H9 (cell line): ENCODE data around the gene CAMKV. TPM values are rescaled to one million over a fixed set of nuclear protein-coding genes. Genes with fewer than 3 reads are reported as not detected.

Experiments
- DNase-seq: peaks from one replicate; pipeline ENCODE4 v3.0.0-alpha.2; 2017
- H2AFZ ChIP-seq: one replicate; pipeline ENCODE4 v1.6.1; 2013; ENCODE audit warnings: mild to moderate bottlenecking, low read length, control low read depth, moderate library complexity
- H2AK5ac ChIP-seq: 2 replicates; pipeline ENCODE4 v1.6.1; 2013; ENCODE audit warnings: low read length, control low read depth, mixed read lengths; ENCODE audit not compliant: insufficient read length
- H2BK120ac ChIP-seq: one replicate; pipeline ENCODE4 v1.6.1; 2013; ENCODE audit warnings: low read depth, mild to moderate bottlenecking, low read length, control low read depth, inconsistent platforms; ENCODE audit not compliant: poor library complexity, severe bottlenecking
- H2BK12ac ChIP-seq: 2 replicates; pipeline ENCODE4 v1.6.1; 2013; ENCODE audit warnings: low read length, control low read depth, mixed read lengths, low read depth; ENCODE audit not compliant: insufficient read length
- H2BK15ac ChIP-seq: 2 replicates; pipeline ENCODE4 v1.6.1; 2013; ENCODE audit warnings: low read depth, low read length, control low read depth
- H2BK20ac ChIP-seq: one replicate; pipeline ENCODE4 v1.6.1; 2013; ENCODE audit warnings: low read depth, mild to moderate bottlenecking, low read length, control low read depth, inconsistent platforms; ENCODE audit not compliant: poor library complexity, severe bottlenecking
- H2BK5ac ChIP-seq: 2 replicates; pipeline ENCODE4 v1.6.1; 2013; ENCODE audit warnings: low read length, control low read depth, mixed read lengths; ENCODE audit not compliant: insufficient read length
- H3K14ac ChIP-seq: 2 replicates; pipeline ENCODE4 v1.6.1; 2013; ENCODE audit warnings: low read length, control low read depth; ENCODE audit not compliant: insufficient read depth
- H3K18ac ChIP-seq: 2 replicates; pipeline ENCODE4 v1.6.1; 2013; ENCODE audit warnings: low read depth, mild to moderate bottlenecking, mixed read lengths, low read length, control low read depth; ENCODE audit not compliant: insufficient read length
- H3K23ac ChIP-seq: 2 replicates; pipeline ENCODE4 v1.6.1; 2013; ENCODE audit warnings: low read length, control low read depth, mixed read lengths, low read depth; ENCODE audit not compliant: insufficient read length
- H3K23me2 ChIP-seq: 2 replicates; pipeline ENCODE4 v1.6.1; 2013; ENCODE audit warnings: low read depth, mild to moderate bottlenecking, mixed read lengths, low read length, control low read depth; ENCODE audit not compliant: insufficient read length, poor library complexity, severe bottlenecking
- H3K27ac ChIP-seq: 2 replicates; pipeline ENCODE4 v1.5.1; 2013; ENCODE audit warnings: low read length, control low read depth, mixed read lengths, low read depth; ENCODE audit not compliant: insufficient read length
- H3K27me3 ChIP-seq: 2 replicates; pipeline ENCODE4 v1.6.1; 2013; ENCODE audit warnings: low read length, control low read depth, inconsistent platforms; ENCODE audit not compliant: insufficient read depth
- H3K4ac ChIP-seq: 2 replicates; pipeline ENCODE4 v1.6.1; 2013; ENCODE audit warnings: low read depth, mild to moderate bottlenecking, control low read depth, inconsistent platforms, low read length, moderate library complexity
- H3K4me1 ChIP-seq: 2 replicates; pipeline ENCODE4 v1.6.1; 2013; ENCODE audit warnings: low read length, control low read depth, inconsistent platforms; ENCODE audit not compliant: insufficient read depth
- H3K4me2 ChIP-seq: 2 replicates; pipeline ENCODE4 v1.6.1; 2013; ENCODE audit warnings: low read length, control low read depth, mixed read lengths; ENCODE audit not compliant: insufficient read length, insufficient read depth
- H3K56ac ChIP-seq: 2 replicates; pipeline ENCODE4 v1.6.1; 2013; ENCODE audit warnings: low read depth, mild to moderate bottlenecking, mixed read lengths, low read length, control low read depth; ENCODE audit not compliant: insufficient read length
- H3K79me1 ChIP-seq: 2 replicates; pipeline ENCODE4 v1.6.1; 2013; ENCODE audit warnings: low read depth, mild to moderate bottlenecking, moderate library complexity, low read length, control low read depth, inconsistent platforms; ENCODE audit not compliant: insufficient read depth, poor library complexity, severe bottlenecking
- H3K79me2 ChIP-seq: 2 replicates; pipeline ENCODE4 v1.6.1; 2013; ENCODE audit warnings: low read length, control low read depth, inconsistent platforms; ENCODE audit not compliant: insufficient read depth
- H3K9ac ChIP-seq: 2 replicates; pipeline ENCODE4 v1.6.1; 2013; ENCODE audit warnings: low read length, control low read depth, mixed read lengths; ENCODE audit not compliant: insufficient read length; ENCODE audit errors: extremely low read depth
- H3K9me3 ChIP-seq: one replicate; pipeline ENCODE4 v1.6.1; 2013; ENCODE audit warnings: low read depth, low read length, inconsistent platforms; ENCODE audit not compliant: control insufficient read depth
- H3T11ph ChIP-seq: one replicate; pipeline ENCODE4 v1.6.1; 2013; ENCODE audit warnings: mild to moderate bottlenecking, low read length, control low read depth, inconsistent platforms
- H4K20me1 ChIP-seq: one replicate; pipeline ENCODE4 v1.6.1; 2013; ENCODE audit not compliant: control insufficient read depth, insufficient read length, insufficient read depth
- H4K5ac ChIP-seq: 2 replicates; pipeline ENCODE4 v1.6.1; 2013; ENCODE audit warnings: low read depth, mild to moderate bottlenecking, mixed read lengths, low read length, control low read depth; ENCODE audit not compliant: insufficient read length
- H4K8ac ChIP-seq: replicated peaks from 2 replicates; pipeline ENCODE4 v1.6.1; 2013; ENCODE audit warnings: low read length, control low read depth, mixed read lengths, low read depth; ENCODE audit not compliant: insufficient read length
- H4K91ac ChIP-seq: 2 replicates; pipeline ENCODE4 v1.6.1; 2013; ENCODE audit warnings: low read depth, mild to moderate bottlenecking, moderate library complexity, mixed read lengths, low read length, control low read depth; ENCODE audit not compliant: insufficient read length
- H3K27ac Mint-ChIP-seq, 3 experiments: 2 replicates in 2 of 3; 3 replicates in 1 of 3; pipeline ENCODE4 v1.8.0; 2020 to 2021; ENCODE audit warnings: mixed read lengths in 3 of 3, mild to moderate bottlenecking in 1 of 3, moderate library complexity in 1 of 3
- H3K27me3 Mint-ChIP-seq: 2 replicates; pipeline ENCODE4 v1.8.0; 2021; ENCODE audit warnings: low read depth, mild to moderate bottlenecking, moderate library complexity, mixed read lengths
- H3K36me3 Mint-ChIP-seq, 3 experiments: 2 replicates in 2 of 3; 3 replicates in 1 of 3; pipeline ENCODE4 v1.8.0; 2020 to 2021; ENCODE audit warnings: low read depth in 3 of 3, mixed read lengths in 3 of 3; ENCODE audit not compliant: insufficient read depth in 1 of 3
- H3K4me1 Mint-ChIP-seq, 2 experiments: 2 replicates each; pipeline ENCODE4 v1.8.0; 2020; ENCODE audit warnings: mixed read lengths in 2 of 2
- H3K4me3 Mint-ChIP-seq, 2 experiments: 2 replicates in 1 of 2; 3 replicates in 1 of 2; pipeline ENCODE4 v1.8.0; 2020 to 2021; ENCODE audit warnings: mild to moderate bottlenecking in 2 of 2, mixed read lengths in 2 of 2, moderate library complexity in 1 of 2
- H3K9me3 Mint-ChIP-seq, 2 experiments: 2 replicates in 1 of 2; 3 replicates in 1 of 2; pipeline ENCODE4 v1.8.0; 2020; ENCODE audit warnings: mild to moderate bottlenecking in 2 of 2, mixed read lengths in 2 of 2, moderate library complexity in 1 of 2
- CTCF ChIP-seq: fragments of 200-600 bp; sonication (generic); conservative IDR thresholded peaks from 3 replicates; pipeline ENCODE4 v1.8.0; 2021; ENCODE audit warnings: antibody characterized with exemption, mild to moderate bottlenecking
- total RNA-seq: library from RNA; stranded (reverse); gene quantifications from 2 replicates; pipeline ENCODE4 v1.2.1, GENCODE V29; 2021

CAMKV gene
- total RNA-seq, 1 experiment from 2014 or later, result 54.2 TPM

- H3T11ph ChIP-seq, result no peak overlapping the region
- peak overlapping the region in 1 of 3 experiments; percentile 55; a peak in 1 of 7 replicates for H3K27ac Mint-ChIP-seq
- H2AFZ ChIP-seq, result no peak overlapping the region
Measured at GRCh38 chr3:49841126-49841696, 28.5 kb downstream of the CAMKV start.

More at GRCh38 chr3:49841126-49841696, 28.5 kb downstream of the CAMKV start:
- DNase-seq, result peak; percentile 68
- H3K27me3 ChIP-seq, result no peaks in the 10 kb centered on the region
- H4K5ac ChIP-seq, result no peak overlapping the region
- H3K27ac ChIP-seq, result no peak overlapping the region
- H2BK20ac ChIP-seq, result no peak overlapping the region
- Mint-ChIP-seq H3K4me1 (peaks cover 13 to 17% of the 10 kb centered on the region in 2 experiments), H3K27me3 (no peaks in the 10 kb centered on the region), H3K4me3 (no peak overlapping the region), H3K9me3 (no peaks in the 10 kb centered on the region), H3K36me3 (peaks cover 37 to 75% (median 72%) of the 10 kb centered on the region in 3 experiments; a peak in 6 of 7 replicates)
- no peak overlapping the region for H3K14ac ChIP-seq
- H3K18ac ChIP-seq, result no peak overlapping the region
- no peak overlapping the region for H2AK5ac ChIP-seq
- no peak overlapping the region for H2BK12ac ChIP-seq
- H2BK5ac ChIP-seq, result no peak overlapping the region
- no peaks in the 10 kb centered on the region for H3K9me3 ChIP-seq
- H3K4me2 ChIP-seq, result no peak overlapping the region
- H3K9ac ChIP-seq, result no peak overlapping the region
- H3K4ac ChIP-seq, result no peak overlapping the region
- no peak overlapping the region for H4K8ac ChIP-seq
- no peak overlapping the region for H2BK120ac ChIP-seq
- H4K20me1 ChIP-seq, result no peaks in the 10 kb centered on the region
- H3K79me2 ChIP-seq, result no peaks in the 10 kb centered on the region
- H3K56ac ChIP-seq, result no peak overlapping the region
- TF ChIP-seq CTCF, result peak; percentile 64
- no peak overlapping the region for H3K23ac ChIP-seq
- no peaks in the 10 kb centered on the region for H3K23me2 ChIP-seq
- H4K91ac ChIP-seq, result no peak overlapping the region
- H2BK15ac ChIP-seq, result no peak overlapping the region
- no peaks in the 10 kb centered on the region for H3K4me1 ChIP-seq
- no peaks in the 10 kb centered on the region for H3K79me1 ChIP-seq
